SK-MEL-5 (cell line): ENCODE measurements around the gene SON. TPM values are rescaled to one million over a fixed set of nuclear protein-coding genes. Genes with fewer than 3 reads are reported as not detected.
"Not testable (repeated sequence)": the region's sequence is repeated elsewhere in the genome, so short reads cannot be mapped to it uniquely, and the experiment has no call there.

Source experiments
- DNase-seq: peaks from one replicate; pipeline ENCODE4 v3.0.0-alpha.2; 2016; ENCODE audit warnings: low read depth, low spot score
- in situ Hi-C: cut with HindIII; loops from 2 replicates; pipeline ENCODE4 v1.10.0; 2016; ENCODE audit warnings: low sequenced_read_pairs, high pct_unique_total_duplicates, low pct_unique_long_range_greater_than_20kb
- total RNA-seq: library from RNA; depleted of rRNA; stranded (reverse); fragments of >200 nt; shearing (Covaris generic); gene quantifications from 2 replicates; pipeline ENCODE4 v1.2.3, GENCODE V29; 2014

SON gene
- total RNA-seq, 1 experiment from 2014 or later, result 133 TPM

DNA sequence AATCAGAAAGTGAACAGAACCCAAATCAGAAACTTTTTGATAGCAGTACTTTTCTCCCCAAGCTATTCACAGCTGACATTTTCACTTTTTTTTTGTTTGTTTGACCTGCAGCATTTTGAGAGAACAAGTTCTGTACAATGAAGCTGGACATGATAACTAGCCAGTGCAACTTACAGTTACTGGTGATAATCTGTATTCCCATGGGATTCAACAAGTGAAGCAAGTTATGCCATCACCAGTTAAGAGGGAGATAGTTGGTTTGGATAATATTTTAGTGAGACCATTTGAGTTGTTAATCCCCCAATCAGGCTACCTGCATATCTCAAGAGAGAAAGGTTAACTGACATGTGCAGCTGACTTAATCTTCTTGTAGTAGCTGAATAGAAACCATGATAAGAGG is 18.1 kb downstream of the SON start:
- in situ Hi-C loops, result no loop called here
- no peak for DNase-seq

DNA sequence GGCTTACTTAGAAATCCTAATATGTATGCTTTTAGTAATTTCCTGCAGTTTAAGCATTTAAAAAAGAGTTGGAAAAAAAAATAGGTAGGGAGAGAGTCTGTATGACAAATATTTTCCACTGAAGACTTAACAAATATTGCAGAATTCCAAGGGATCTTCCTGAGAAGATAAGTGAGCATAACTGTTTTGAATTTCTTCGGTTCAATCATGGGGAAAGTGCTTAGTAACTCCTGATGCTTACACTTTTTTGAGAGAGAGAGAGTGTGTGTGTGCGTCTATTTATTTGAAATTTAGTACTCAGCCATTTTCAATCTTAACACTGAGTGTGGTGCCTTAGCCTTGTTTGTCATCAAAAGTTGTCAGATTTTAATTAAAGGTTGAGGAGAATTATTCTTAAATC is 18.5 kb downstream of the SON start:
- no peak for DNase-seq
- in situ Hi-C loops, result no loop called here

DNA sequence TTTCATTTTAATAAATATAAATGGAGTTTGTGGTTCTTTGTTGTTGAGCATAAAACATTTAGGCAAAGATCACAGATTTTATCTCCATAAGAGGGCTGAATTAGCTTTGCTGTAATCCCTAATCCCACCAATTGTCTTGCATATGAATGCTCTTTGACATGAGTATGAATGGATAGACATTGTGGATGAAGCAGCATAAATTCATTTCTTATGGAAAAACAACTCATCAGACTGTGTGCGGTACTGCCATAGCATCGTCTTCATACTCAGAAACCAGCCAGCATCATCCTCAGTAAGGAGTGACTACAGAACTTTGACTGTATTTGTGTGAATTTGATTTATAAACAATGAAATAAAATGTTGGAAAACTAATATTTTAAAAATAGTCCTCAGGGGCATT is 19.6 kb downstream of the SON start:
- in situ Hi-C loops, result no loop called here
- DNase-seq, result no peak

DNA sequence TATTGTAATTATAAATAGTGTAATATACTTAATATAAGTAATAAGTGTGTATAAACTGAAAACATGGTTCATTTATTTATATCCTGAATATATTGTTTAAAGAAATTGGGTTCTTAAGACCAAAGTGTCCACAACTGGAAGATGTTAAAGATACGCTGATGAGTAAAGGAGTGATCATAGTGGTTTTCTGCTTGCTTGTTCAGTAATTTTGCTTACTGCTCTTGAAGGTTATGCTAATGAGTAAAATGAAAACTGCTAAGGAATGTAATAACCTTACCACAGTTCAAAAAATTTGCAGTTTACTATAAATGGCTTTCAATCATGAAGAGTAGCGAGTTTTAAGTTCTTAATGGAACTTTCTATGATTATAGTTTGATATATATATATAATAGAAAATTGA is 23.7 kb downstream of the SON start:
- in situ Hi-C loops, result no loop called here

DNA sequence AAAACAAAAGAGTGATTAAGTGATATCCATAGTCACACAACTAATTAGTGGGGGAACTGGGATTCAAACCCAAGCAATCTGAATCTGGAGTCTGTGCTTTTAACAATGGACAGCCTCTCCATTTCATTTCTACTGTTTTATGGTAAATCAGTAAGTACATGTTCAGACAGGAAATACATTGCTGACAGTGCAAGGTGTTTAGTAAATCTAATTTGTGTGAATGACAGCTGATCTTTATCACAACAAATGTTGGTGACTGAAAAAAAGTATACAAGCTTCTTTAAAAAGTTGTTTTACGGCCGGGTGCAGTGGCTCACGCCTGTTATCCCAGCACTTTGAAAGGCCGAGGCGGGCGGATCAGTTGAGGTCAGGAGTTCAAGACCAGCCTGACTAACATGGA is 25.1 kb downstream of the SON start:
- in situ Hi-C loops, result no loop called here
- DNase-seq, result no peak

More for the DNA sequence above, 23.7 kb downstream of the SON start:
- no peak for DNase-seq

DNA sequence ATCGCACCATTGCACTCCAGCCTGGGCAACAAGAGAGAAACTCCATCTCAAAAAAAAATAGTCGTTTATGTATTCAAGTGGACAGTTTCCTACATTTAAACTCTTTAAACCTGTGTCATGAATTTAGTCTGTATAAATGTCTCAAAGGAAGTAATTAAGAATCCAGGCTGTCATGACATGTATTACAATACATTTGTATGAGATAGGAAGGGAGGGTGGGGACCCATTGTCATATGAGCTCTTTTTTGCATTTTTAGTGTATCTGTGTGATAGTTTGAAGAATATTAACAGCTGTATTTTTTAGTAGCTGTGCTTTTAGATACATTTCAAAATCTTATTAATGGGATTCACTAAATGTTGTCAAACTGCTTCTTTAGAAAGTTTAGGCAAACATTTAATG is 25.6 kb downstream of the SON start:
- no peak for DNase-seq
- in situ Hi-C loops, result no loop called here

DNA sequence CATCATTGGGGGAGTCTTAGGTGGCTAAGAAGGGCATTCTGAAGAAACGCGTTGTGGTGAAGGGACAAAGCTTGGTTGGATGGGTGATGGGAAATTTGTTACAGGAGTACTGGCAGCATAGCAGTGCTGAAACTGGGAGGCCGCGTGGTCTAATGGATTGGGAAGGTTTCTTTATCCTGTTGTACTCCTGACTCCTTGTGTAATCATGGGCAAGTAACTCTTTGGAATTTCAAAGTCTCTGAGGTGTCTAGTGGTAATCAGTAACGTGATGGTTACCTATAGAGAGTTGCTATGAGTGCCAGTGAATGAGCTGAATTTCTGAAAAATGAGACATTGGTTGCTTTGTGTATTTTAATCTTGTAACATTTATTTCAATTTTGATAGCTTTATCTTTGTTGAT is 27.2 kb downstream of the SON start:
- no peak for DNase-seq
- in situ Hi-C loops, result no loop called here

DNA sequence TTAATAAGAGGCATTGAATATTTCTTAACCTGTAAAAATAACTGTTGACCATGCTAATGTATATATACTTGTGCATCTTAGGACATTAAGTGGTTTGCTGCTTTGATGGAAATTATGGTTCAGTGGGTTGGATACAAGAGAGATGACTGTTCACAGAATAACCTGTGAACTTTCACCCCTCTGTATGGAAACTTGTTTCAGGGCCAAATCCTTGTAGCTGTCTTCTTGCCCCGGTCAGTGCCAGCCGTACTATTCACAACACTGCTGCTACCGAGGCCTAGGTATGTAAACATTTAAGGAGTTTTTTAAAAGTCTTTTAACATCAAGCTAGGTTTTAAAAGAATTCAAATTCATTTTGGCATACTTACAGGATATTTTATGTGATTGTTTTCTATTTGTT is 29.5 kb downstream of the SON start:
- in situ Hi-C loops, result no loop called here
- no peak for DNase-seq

DNA sequence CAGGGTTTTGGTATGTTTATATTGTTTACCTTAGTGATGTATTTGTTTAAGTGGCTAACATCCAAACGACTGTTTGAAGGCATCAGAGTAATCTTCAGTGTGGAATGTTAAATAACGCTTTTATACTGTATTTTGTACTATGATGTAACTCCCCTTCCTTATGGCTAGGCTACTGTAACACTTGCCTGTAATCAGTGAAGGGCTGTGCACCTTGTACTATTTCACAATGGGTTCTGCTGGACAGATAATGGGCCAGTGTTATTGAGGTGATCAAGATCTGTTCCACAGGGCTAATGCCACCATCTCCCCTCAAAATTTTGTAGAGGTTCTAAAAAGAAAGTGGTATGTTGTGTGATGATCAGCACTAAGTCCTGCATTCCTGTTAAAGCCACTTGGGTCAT is 33.9 kb downstream of the SON start:
- DNase-seq, in situ Hi-C loops: not testable (repeated sequence)

DNA sequence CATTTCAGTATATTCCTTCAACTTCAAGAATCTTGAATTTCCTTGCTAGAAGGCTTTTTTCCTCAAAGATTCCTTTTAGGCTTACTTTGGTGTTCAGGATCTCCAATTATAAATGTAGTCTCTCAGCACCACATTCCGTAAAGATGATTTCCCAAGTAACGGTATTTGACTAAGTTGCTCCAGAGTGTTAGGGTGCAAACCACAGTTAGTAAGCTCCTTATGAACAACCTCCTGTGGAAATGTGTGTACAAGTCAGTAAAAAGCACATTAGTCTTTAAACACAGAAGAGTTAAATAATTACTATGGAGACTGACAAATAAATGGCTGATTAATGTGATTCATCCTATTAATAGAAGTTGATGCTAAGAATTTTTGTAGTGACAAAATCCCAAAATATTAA is 35.4 kb downstream of the SON start:
- in situ Hi-C loops, result no loop called here
- DNase-seq, result no peak

DNA sequence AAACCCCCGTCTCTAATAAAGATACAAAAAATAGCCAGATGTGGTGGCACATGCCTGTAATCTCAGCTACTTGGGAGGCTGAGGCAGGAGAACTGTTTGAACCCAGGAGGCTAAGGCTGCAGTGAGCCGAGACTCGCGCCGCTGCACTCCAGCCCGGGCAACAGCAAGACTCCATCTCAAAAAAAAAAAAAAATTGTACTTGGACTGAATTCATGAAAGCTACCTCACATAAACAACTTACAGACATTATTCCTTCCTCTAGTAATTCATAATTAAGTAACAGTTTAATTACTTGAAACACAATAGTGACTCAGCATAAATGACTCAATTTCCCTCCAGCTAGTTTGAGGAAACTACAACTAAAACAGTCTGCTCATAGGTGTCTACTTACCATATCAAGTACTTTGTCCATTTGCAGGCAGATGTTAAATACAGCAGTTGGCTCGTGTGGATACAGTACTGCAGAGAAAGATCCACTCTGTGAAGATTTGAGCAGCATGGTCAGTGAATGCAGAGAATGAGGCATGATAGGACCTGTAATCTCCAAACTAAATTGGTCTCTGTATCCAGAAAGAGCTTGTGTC is 36.2 kb downstream of the SON start:
- no peak for DNase-seq

DNA sequence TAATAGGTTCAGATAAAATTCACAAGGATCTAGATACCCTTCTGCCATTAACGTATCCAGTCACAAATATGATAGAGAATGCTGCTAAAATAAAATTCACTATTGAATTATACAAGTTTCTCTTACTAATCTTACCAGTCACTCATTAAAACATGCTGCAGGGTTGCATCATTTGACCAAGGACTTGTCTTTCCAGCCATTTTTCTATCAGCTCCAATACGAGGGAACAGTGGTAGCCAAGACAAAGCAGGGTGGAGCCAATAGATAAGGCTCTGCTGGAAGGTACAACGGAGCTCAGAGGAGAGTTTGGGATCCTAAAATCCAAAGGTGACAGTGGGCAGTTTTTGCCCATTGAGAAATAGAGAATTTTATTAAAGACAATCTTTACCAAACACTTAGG is 41.6 kb downstream of the SON start:
- in situ Hi-C loops, result no loop called here

More for the DNA sequence above, 36.2 kb downstream of the SON start:
- in situ Hi-C loops, result no loop called here

DNA sequence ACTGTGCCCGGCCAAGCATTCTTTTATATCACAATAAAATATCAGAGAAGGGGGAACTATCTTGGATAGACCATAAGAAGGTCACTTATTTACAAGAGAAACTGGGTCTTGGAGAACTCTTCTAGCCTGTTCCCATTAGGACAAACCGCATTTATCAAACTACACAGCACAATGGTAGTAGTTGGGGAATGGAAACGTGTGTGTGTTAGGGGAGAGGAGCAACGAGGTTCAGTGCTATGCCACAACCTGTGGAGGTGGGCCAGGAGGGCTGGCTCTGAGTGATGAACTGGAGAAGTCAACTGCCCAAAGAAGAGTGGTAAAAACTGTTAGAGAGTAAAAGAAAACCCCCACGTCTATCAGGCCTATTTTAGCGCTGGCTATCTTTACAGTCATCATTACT is 44.1 kb downstream of the SON start:
- in situ Hi-C loops, result no loop called here
- no peak for DNase-seq

More for the DNA sequence above, 41.6 kb downstream of the SON start:
- no peak for DNase-seq

DNA sequence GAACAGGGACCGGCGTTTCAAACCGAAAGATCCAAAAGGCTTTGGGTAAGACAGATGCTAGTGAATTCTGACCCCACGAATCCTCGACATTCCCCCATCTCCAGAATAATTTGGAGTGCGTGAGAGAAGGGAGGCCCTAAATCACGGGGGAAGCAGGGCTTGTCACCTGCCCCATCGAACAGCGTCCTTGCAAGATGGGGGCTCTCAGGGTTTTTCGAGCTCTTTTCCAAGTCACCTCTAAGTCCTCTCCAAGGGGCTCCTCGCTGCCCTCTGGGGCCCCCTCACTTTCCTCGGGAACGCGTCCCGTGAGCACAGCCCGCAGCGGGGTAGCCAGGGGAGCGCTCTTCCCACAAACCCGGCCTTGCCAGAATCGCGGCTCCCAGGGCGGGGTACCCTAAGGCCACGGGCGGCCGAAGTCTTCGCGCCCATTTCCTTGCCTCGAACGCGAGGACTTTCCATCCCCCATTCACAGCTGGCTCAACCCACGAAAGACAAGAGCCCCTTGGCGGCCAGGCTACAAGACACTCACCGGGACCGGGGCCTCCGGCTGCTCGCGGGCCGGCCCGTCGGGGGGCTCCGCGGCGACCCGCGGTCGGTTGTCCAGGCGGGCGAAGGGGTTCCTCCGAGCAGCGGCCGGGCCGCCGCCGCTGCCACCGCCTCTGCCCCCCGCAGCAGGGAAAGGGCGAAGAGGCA is 45.1 kb downstream of the SON start:
- in situ Hi-C loops, result no loop called here
- peak; percentile 21 for DNase-seq

DNA sequence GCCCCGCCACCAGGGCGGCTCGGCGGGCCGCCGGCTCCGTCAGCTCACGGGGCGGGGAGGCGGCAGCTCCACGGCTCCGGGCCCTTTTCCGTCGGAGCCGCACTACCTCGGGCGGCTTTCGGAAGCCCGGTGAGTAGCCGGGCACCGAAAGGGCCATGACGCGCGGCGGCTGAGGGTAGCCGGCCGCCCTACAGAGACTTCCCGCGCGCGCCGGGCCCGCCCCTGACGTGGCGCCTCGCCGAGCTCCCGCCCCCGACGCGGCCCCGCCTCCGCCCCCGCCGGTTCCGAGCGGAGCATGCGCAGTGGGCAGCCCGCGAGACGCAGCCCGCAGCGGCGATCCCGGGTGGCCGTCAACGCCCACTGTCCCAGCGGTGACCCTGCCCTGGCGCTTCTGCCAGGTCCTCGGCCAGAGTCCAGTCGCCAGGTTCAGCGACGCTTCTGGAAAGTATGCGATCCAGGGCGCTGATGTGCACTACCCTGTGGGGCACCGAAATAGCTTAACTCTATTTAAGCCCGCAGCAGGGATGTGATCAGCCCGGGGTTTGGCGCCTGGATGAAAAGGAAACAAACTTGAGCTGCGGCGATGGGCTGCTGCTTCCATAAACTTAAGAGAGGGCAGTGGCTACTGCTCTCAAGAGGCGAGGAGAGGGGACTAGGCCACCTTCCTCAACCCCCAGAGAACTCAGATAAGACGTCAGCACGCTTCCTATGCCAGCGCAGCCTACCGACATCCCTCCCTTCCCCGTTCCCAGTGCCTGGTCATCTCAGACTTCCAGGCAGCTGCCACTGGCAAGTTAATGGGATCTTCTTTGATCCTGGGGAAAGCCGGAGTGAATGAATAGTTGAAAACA is 45.9 kb downstream of the SON start, which contains the start of gene DONSON:
Gene DONSON (minus strand): TSS at position 200 of the 851 bp plus-strand sequence. CDS start 43 bp downstream, at position 157.
- peak; percentile 78 for DNase-seq
- in situ Hi-C loops, result no loop called here

DNA sequence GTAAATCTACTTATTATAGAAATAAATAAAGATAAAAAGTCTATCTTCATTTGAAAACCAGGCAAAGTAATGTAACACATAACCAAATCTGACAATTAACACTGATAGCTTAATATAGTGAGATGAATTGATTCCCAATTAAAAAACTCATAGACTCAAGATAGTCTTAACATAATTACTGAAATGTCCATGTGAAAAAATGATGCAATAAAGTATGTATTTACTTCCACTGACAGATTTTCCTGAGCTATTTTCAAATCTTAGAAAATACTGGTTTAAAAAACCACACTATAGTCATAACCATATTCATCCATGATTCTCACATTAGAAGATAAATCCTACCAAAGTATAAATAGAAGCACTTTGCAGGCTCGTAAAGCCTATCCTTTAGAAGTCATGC is 55.2 kb downstream of the SON start:
- no peak for DNase-seq
- in situ Hi-C loops, result no loop called here

DNA sequence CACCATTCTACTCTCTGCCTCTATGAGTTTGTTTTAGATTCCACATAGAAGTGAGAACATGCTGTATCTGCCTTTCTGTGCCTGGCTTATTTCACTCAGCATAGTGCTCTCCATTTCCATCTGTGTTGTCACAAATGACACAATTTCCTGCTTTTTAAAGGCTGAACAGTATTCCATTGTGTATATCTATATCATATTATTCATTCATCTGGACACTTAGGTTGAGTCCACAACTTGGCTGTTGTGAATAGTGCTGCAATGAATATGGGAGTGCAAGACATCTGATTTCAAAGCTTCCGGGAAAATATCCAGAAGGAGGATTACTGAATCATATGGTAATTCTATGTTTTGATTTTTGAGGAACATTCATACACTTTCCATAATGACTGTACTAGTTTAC is 65.7 kb downstream of the SON start:
- peak; percentile 74 for DNase-seq
- in situ Hi-C loops, result no loop called here

DNA sequence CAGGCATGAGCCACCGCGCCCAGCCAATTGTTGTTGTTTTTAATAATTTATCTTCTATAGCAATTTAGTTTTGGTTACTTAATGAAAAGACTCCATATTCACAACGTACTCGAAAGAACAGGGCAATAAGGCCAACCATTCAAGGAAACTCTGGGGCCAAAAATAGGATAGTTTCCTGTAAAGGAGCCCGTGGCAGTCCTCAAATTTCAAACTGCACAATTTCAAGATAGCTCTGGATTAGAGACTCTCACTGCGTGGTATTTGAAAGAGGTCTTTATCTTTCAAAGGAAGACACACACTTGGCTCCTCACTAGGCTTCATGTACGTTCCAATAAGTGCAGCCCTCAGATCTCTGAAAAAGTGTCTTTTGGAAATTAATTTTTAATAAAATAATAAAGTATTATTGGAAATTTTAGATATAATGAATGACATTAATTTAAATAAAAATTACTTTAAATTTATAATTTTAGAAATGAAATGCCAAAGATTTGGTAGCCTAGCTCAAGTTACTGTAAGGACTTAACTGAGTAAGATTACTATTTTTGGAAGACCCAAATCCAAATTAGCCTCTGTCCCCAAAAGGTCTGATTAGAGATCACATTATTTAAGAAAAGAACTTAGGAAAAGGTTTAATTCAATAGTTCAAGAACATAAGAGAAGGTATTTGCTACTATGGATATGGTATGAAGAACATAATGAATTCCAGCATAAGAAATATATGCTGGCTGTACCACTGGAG is 68.3 kb downstream of the SON start:
- in situ Hi-C loops, result no loop called here
- no peak for DNase-seq
